ENCODE results near the gene SRI.
A peak's percentile ranks its signal among the peaks of the same experiment; 100 is the strongest.
"Not testable (repeated sequence)": the region's sequence is repeated elsewhere in the genome, so short reads cannot be mapped to it uniquely, and the experiment has no call there.

The SRI gene, protein sequence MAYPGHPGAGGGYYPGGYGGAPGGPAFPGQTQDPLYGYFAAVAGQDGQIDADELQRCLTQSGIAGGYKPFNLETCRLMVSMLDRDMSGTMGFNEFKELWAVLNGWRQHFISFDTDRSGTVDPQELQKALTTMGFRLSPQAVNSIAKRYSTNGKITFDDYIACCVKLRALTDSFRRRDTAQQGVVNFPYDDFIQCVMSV

DNA sequence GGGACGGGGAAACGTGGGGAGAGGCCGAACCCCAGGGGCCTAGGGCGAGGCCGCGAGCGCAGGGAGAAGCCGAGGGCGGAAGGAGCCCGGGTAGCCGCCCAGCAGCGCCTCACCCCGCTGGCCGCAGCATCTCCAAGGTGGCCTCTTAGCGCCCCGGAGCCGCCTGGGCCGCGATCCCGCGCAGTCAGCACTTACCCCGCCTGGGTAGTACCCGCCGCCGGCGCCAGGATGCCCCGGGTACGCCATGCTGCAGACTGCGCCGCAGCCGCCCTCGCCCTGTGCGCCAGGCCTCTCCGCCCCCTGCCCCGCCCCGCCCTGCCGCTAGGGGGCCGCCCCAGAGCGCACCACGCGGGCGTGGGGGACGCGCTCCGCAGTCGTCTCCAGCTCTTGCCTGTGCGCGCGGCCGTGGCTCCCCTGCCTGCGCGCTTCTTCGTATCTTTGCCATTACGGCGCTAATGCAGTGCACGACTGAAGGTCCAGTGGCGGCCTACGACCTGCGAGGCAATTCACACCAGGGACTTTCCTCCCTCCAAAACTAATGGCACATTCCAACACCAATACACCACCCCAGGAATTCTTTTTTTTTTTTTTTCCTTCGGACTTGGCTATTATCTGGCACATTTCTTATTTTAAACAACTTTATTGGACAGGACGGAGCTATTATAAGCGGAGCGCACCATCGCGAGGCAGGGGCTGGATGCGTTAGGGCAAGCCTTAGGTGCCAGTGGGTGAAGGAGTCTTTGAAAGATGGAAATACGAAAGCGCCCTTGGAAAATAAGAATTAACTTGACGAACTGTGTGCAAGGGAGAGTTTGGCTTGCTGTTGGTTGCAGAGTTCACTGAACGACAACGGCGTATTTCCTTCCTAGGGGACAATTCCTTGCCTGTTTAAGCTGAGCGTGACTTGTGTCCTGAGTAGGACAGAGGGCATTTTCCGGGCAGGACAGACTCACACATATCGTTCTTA lies at the start of gene SRI:
TSS of gene SRI (minus strand) at position 258 of the 967 bp plus-strand sequence. CDS start at position 246, 12 bp downstream.
- in situ Hi-C loops (cut with MboI; ENCODE audit: low pct_unique_long_range_greater_than_20kb, low sequenced_read_pairs): no loop called here
- DNase-seq: peak; percentile 86

DNA sequence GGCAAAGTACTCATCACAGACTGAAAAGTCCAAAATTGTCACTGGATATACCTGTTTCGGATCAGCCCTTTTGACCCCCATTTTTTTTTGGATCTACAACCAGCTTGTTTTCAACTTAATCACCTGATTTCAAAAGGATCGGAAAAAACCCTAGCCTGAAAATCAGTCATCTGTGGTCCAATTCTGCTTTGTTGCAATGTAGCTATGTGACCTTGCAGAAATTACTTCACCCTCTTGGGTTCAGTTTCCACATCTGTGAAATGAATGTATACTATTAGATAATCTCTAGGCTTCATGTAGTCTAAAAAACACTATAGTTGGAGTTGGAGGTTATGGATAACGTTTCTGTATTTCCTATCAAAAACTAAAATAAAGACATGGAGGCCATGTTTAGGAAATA lies 49.7 kb upstream of the SRI start:
- DNase-seq: no peak
- in situ Hi-C loops (cut with MboI; ENCODE audit: low pct_unique_long_range_greater_than_20kb, low sequenced_read_pairs): no loop called here

DNA sequence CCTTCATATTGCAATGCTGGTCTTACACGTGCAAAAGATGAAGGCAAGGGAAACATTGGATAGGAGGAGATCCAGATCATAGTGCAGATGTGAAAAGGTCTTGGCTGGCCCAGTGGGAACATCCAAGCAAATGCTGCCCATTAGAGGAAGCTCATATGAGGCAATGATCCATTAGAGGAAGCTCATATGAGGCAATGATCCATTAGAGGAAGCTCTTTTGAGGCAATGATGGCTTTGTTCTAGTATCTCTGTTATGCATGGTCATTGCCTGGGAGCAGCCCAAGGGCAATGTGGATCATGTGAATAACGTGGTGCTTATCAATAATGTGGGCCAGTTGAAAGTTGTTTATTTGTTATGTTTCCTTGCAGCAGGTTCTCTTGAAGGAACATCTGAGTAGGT lies 49.0 kb upstream of the SRI start:
- no peak for DNase-seq
- in situ Hi-C loops (cut with MboI; ENCODE audit: low pct_unique_long_range_greater_than_20kb, low sequenced_read_pairs): no loop called here

DNA sequence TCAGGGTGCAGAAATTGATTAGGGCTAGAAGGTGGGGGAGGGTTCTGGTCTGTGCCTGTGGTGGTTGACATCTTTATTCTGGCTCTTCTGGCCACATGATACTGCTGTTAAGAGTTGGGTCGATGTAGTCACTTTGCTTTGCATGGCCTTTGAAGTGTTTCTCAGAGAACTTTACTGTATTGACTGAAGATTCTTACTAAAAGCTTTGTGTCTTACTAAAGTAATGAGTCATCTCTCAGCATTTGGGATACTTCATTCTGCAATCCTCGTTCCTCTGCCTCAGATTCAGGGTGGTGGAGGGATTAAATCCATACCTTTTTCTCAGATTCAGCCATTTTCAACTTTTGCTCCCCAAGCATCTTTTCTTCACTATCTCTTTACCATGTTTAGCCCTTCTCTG lies 48.2 kb upstream of the SRI start:
- DNase-seq: no peak
- in situ Hi-C loops (cut with MboI; ENCODE audit: low pct_unique_long_range_greater_than_20kb, low sequenced_read_pairs): no loop called here

DNA sequence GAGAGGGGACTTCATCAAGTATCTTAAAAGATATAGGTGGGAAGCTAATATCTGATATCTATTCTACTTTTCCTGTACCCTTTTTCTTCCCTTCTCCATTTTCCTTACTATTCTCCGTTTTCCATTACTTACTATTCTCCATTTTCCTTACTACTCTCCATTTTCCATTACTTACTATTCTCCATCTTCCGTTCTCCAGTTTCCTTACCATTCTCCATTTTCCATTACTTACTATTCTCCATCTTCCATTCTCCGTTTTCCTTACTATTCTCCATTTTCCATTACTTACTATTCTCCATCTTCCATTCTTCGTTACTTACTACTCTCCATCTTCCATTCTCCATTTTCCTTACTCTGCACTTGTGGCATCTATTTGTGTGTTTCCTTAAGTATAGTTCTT lies 47.6 kb upstream of the SRI start:
- DNase-seq: no peak
- in situ Hi-C loops (cut with MboI; ENCODE audit: low pct_unique_long_range_greater_than_20kb, low sequenced_read_pairs): no loop called here

DNA sequence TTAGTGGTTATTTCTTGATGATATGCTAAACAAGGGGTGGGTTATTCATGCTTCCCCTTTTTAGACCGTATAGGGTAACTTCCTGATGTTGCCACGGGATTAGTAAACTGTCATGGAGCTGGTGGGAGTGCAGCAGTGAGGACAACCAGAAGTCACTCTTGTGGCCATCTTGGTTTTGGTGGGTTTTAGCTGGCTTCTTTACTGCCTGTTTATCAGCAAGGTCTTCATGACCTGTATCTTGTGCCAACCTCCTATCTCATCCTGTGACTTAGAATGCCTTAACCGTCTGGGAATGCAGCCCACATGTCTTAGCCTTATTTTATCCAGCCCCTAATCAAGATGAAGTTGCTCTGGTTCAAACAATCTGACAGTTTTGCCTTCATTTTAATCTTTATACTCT lies 45.1 kb upstream of the SRI start:
- in situ Hi-C loops (cut with MboI; ENCODE audit: low pct_unique_long_range_greater_than_20kb, low sequenced_read_pairs): not testable (repeated sequence)
- peak; percentile 69 for DNase-seq

DNA sequence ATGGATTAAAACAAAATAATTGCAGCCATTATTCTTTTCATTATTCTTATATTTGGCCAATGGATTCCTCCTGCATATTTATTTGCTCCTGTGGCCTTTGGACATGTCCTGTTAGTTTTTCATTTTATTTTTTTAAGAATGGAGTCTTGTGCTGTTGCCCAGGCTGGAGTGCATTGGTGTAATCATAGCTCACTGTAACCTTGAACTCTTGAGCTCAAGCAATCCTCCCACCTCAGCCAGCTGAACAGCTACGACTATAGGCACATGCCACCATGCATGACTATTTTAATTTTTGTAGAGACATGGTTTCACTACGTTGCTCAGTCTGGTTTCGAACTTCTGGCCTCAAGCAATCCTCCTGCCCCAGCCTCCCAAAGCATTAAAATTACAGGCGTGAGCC lies 42.7 kb upstream of the SRI start:
- in situ Hi-C loops (cut with MboI; ENCODE audit: low pct_unique_long_range_greater_than_20kb, low sequenced_read_pairs): no loop called here

DNA sequence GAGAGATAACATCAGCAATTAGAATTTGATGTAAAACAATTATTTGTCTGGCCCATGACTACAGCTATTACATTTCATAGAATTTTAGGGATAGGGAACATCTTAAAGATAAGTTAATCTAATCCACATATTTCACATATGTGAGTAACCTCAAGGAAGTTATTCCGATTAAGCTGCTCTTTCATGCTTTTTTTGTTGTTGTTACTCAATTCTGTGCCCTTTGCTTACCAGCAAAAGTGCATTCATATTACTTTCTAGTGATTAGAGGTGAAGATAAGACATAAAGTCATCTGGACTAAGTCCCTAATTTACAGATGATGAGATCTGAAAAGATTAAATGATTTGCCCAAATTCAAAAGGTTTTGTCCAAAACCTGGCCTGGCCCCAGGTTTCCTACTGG lies 40.9 kb upstream of the SRI start:
- no peak for DNase-seq
- in situ Hi-C loops (cut with MboI; ENCODE audit: low pct_unique_long_range_greater_than_20kb, low sequenced_read_pairs): no loop called here

More for the DNA sequence above, 42.7 kb upstream of the SRI start:
- DNase-seq: no peak

DNA sequence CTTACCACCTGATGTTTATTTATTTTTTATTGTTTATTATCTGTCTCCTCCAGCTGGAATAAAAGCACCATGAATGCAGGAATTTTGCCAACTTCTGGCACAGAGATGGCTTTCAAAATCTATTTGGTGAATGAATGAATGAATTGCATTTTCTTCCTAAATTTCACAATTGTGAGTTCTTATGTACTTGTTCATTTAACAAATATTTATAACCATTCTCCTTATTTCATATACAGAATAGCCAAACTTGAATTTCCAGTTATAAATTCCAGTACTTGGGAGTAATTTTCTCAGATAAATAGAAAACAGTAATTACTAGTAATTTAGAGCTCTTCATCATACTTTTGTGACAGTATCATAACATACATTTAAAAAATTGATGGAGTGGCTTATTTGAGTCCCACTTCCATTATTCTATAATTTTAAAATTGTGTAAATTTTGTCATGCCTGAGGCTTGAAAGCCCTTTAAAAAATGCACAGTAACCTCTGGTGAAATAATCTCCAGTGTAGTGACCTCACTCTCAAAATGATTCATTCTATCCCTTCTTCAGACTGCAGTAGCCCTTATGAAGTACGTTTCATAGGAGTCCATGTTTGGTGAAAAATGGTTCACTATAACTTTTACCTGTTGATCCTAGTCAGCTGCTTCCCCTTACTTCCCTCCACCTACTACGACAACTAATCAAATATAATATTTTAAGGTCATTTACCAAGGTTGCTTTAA lies 40.0 kb upstream of the SRI start:
- no peak for DNase-seq
- in situ Hi-C loops (cut with MboI; ENCODE audit: low pct_unique_long_range_greater_than_20kb, low sequenced_read_pairs): no loop called here

DNA sequence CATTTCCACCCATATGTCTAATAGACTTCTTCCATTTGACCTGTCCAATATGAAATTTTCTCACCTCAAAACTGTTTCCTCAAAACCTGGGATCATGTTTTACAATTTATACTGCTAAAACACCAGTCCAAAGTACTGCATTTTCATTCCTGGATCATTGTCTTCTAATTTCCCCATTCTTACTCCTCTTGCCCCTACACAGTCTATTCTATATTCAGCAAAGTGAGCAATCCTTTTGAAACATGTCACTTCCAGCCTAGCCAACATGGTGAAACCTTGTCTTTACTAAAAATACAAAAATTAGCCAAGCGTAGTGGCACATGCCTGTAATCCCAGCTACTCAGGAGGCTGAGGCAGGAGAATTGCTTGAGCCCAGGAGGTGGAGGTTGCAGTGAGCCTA lies 38.5 kb upstream of the SRI start:
- DNase-seq; in situ Hi-C loops (cut with MboI; ENCODE audit: low pct_unique_long_range_greater_than_20kb, low sequenced_read_pairs): not testable (repeated sequence)

DNA sequence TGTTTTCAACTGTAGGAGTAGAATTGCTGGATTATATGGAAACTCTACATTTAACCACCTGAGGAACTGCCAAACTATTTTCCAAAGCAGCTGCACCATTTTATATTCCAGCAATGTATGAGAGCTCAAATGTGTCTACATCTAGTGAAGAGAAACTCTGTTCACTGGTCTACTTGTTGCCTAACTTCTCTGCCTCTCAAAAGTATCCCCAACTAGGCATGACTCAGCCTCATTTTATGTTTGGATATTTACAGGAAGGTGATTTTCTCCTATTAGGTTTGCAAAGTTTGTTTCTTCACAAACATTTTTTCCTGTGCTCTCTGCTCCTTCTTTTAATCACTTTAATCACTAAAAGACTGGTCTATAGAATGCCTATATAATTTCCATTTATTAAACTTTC lies 37.1 kb upstream of the SRI start:
- DNase-seq: no peak
- in situ Hi-C loops (cut with MboI; ENCODE audit: low pct_unique_long_range_greater_than_20kb, low sequenced_read_pairs): no loop called here

DNA sequence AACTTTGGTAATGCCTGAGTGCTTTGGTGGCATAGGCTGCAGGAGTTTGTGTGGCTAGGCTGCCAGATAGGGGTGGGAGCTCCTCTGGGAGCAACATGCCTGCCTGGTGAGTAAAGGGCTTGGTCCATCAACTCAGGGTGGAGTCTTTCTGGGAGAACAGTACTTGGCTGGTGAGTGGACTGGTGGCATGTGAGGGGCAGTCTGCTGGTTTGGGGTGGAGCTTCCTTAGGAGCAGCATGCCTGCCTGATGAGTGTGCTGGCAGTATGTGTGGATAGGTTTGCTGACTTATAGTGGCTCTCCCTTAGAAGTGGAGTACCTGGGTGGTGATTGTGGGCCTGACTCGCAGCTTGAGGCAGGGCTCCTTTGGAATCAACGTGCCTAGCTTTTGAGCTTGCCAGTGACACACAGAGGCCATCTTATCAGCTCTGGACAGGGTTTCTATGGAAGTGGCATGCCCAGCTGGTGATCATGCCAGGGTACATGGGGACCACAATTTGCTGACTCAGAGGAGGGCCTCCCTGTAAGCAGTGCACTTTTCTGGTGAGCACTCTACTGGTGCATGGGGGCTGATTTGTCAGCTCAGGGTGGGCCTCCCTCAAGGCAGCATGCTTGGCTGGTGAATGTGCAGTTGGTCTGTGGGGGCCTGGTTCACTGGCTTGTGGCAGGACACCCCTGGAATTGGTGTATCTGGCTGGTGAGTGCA lies 35.0 kb upstream of the SRI start:
- in situ Hi-C loops (cut with MboI; ENCODE audit: low pct_unique_long_range_greater_than_20kb, low sequenced_read_pairs): no loop called here
- no peak for DNase-seq

DNA sequence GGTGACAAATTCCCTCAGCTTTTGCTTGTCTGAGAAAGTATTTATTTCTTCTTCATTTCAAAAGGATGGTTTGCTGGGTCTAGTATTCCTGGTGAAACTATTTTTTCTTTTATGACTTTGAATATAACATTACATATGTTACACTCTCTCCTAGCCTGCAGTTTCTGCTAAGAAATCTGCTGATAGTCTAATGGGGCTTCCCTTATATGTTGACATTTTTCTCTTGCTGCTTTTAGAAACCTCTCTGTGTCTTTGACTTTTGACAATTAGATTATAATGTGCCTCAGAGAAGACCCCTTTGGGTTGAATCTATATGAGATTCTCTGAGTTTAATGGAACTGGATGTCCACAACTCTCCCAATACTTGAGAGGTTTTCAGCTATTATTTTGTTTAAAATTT lies 33.8 kb upstream of the SRI start:
- in situ Hi-C loops (cut with MboI; ENCODE audit: low pct_unique_long_range_greater_than_20kb, low sequenced_read_pairs): no loop called here
- DNase-seq: no peak

DNA sequence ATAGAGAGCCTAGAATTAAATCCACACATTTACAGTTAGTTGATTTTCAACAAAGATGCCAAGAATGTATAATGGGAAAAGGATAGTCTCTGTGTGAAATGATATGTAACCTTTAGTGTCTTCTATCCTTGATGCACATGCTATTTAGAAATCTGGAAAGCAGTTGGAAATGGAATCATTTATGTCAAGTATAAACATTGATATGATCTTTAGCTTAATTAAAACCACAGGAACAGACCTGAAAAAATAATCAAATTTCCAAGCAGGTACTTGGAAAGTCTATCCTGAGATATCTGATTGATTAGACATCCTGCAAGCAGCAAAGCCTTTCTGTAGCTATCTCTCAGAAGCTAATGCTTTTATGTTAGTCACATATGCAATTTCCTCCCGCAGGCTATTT lies 24.4 kb upstream of the SRI start:
- no peak for DNase-seq
- in situ Hi-C loops (cut with MboI; ENCODE audit: low pct_unique_long_range_greater_than_20kb, low sequenced_read_pairs): no loop called here

DNA sequence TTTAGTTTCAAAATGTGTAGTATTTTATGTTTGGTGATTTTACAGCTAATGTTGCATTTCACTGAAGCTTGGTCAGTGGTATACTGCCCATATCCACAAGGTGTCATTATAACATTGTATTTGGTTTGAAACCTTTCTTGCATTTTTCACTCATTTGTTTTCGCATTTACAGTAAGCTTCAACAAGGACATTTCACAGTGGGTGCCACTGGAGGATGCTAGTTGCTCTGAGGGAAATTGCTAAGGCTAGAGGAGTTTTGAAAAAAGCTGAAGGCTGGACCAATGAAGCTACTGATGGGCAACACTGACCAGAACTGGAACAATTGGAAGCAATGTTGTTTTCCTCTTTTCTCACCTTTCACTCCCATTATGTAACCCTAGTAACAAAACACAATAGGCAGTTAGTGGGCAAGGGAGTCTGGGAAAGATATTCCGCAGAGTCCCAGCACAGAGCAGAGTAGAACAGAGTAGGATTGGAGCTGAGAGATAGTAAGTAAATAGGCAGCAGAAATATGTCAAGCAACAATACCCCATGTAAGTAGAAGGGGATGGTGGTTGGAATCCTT lies 23.6 kb upstream of the SRI start:
- in situ Hi-C loops (cut with MboI; ENCODE audit: low pct_unique_long_range_greater_than_20kb, low sequenced_read_pairs): no loop called here
- peak; percentile 62 for DNase-seq

DNA sequence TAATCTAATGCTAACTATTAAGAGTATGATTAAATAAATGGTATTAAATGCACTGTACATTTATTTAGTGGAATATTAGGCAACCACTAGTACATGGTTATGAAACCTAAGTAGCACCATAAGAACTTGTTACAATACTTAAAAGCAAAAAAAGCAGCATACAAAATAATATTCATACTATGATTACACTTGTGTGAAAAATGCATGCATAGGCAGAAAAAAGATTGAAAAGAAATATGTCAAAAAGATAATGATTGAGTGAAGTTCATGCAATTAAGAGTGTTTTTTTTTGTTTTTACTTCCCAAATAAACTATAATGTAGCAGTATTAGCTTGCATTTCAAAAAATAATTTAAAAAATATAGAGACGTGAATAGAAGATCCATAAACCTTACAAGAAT lies 20.0 kb upstream of the SRI start:
- no peak for DNase-seq
- in situ Hi-C loops (cut with MboI; ENCODE audit: low pct_unique_long_range_greater_than_20kb, low sequenced_read_pairs): no loop called here

DNA sequence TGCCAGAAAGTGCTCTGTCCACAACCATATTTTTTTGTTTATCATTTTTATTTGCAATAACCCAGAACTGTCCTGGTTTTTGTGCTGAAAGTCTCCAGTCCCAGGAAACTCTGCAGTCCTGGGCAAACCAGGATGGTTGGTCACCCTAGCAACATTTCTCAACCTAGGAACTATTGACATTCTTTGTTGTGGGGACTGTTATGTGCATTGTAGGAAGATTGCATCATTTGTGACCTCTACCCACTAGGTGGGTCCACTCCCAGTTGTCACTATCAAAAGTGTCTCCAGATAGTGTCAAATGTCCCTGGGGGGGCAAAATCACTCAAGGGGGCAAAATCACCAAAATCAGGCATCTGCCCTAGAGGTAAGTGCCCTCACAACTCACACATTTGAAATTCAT lies 14.0 kb upstream of the SRI start:
- in situ Hi-C loops (cut with MboI; ENCODE audit: low pct_unique_long_range_greater_than_20kb, low sequenced_read_pairs): no loop called here
- DNase-seq: no peak

DNA sequence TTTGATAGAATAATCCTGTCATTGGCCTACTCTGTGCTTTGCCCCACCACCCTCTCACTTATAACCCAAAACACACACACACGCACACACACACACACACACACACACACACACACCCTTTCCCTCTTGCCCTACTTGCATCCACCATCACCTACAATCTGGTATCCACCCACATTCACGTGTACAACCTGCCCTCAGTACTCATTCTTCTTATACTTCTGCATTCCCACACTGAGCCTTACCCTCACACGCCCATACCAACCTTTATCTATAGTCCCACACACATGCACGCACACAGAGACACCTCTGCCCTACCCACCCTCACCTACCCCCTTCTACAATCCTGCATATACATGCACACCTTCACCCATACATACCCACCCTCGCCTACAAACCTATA lies 10.8 kb upstream of the SRI start:
- no peak for DNase-seq

DNA sequence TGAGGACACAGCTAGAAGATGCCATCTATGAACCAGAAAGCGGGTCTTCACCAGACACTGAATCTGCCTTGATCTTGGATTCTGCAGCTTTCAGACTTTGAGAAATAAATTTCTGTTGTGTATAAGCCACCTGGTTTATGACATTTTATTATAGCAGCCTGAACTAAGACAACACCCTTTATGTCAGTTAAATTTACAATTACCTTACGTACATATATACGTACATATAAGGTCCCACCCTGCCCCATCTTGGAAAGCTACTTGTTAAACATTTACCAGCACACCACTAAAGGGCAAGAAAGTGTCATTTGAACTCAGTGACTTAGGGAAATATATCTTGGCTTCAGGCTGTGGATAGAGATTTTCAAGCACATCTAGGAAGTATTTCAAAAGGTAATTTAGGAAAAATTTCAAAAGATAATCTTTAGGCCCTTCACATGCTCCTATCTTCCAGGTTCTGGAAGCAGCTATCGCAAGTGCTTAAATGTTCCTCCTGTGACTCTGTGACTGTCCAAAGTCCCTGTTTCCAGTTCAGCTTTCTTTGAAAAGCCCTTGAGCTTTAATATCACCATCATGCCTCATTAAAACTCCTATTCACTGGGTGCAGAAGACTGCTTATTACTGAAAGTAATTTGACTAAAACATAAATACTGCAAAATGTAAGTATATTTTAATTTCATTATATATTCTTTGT lies 9.6 kb upstream of the SRI start:
- DNase-seq: no peak
- in situ Hi-C loops (cut with MboI; ENCODE audit: low pct_unique_long_range_greater_than_20kb, low sequenced_read_pairs): no loop called here

More for the DNA sequence above, 10.8 kb upstream of the SRI start:
- in situ Hi-C loops (cut with MboI; ENCODE audit: low pct_unique_long_range_greater_than_20kb, low sequenced_read_pairs): no loop called here

Measured in KBM-7 (cell line).